ENCODE data around the gene ELMO2.

The ELMO2 gene

GRCh38 chr20:46434597-46434996 lies 28.2 kb upstream of the ELMO2 start:
- no peak overlapping the region for H3K4me3 ChIP-seq (ENCODE audit: low read length)
- H3K27me3 ChIP-seq (replicated peaks; ENCODE audit: insufficient read depth, low read length), result no peaks in the 10 kb centered on the region
- H3K4me2 ChIP-seq (ENCODE audit: low read depth, low read length), result no peak overlapping the region
- H3K9me3 ChIP-seq (replicated peaks; ENCODE audit: insufficient read depth, low read length), result no peaks in the 10 kb centered on the region
- H2AFZ ChIP-seq (ENCODE audit: low read length), result no peak overlapping the region
- H3K79me2 ChIP-seq (ENCODE audit: low read length), result no peaks in the 10 kb centered on the region
- H3K36me3 ChIP-seq (replicated peaks; ENCODE audit: insufficient read depth, low read length), result no peaks in the 10 kb centered on the region
- no peaks in the 10 kb centered on the region for H3K4me1 ChIP-seq (ENCODE audit: low read length)
- H4K20me1 ChIP-seq (ENCODE audit: insufficient read depth, low read length), result no peaks in the 10 kb centered on the region
- DNase-seq, result no peak
- no peak overlapping the region for H3K9ac ChIP-seq (ENCODE audit: low read length)
- H3F3A ChIP-seq (ENCODE audit: insufficient read depth, low read length), result no peaks in the 10 kb centered on the region
- H3K27ac ChIP-seq (ENCODE audit: low read length), result no peak overlapping the region
- TF ChIP-seq CTCF (IDR thresholded peaks at IDR 0.05; ENCODE audit: low read length) (no peak), EZH2 (optimal IDR thresholded peaks at IDR 0.05; ENCODE audit: low read depth, low read length) (no peak), EZH2phosphoT487 (IDR thresholded peaks at IDR 0.05; ENCODE audit: low read length) (no peak)
- no peaks in the 10 kb centered on the region for H3K9me2 ChIP-seq (replicated peaks; ENCODE audit: insufficient read depth, low read length)

GRCh38 chr20:46433051-46433450 lies 26.6 kb upstream of the ELMO2 start:
- Histone ChIP-seq H4K20me1 (ENCODE audit: insufficient read depth, low read length) (no peaks in the 10 kb centered on the region), H3K27ac (ENCODE audit: low read length) (no peak overlapping the region), H3K9ac (ENCODE audit: low read length) (no peak overlapping the region), H3K9me3 (replicated peaks; ENCODE audit: insufficient read depth, low read length) (no peaks in the 10 kb centered on the region), H3K4me3 (ENCODE audit: low read length) (no peak overlapping the region), H3K36me3 (replicated peaks; ENCODE audit: insufficient read depth, low read length) (no peaks in the 10 kb centered on the region), H2AFZ (ENCODE audit: low read length) (no peak overlapping the region), H3K9me2 (replicated peaks; ENCODE audit: insufficient read depth, low read length) (no peaks in the 10 kb centered on the region), H3K27me3 (replicated peaks; ENCODE audit: insufficient read depth, low read length) (no peaks in the 10 kb centered on the region), H3K4me2 (ENCODE audit: low read depth, low read length) (no peak overlapping the region), H3K79me2 (ENCODE audit: low read length) (no peaks in the 10 kb centered on the region), H3F3A (ENCODE audit: insufficient read depth, low read length) (no peaks in the 10 kb centered on the region), H3K4me1 (ENCODE audit: low read length) (no peaks in the 10 kb centered on the region)
- no peak for TF ChIP-seq CTCF (IDR thresholded peaks at IDR 0.05; ENCODE audit: low read length)
- no peak for TF ChIP-seq EZH2phosphoT487 (IDR thresholded peaks at IDR 0.05; ENCODE audit: low read length)
- no peak for TF ChIP-seq EZH2 (optimal IDR thresholded peaks at IDR 0.05; ENCODE audit: low read depth, low read length)
- DNase-seq, result no peak

GRCh38 chr20:46430921-46431712 lies 24.7 kb upstream of the ELMO2 start:
- Histone ChIP-seq H3K9me3 (replicated peaks; ENCODE audit: insufficient read depth, low read length) (no peaks in the 10 kb centered on the region), H3K36me3 (replicated peaks; ENCODE audit: insufficient read depth, low read length) (no peaks in the 10 kb centered on the region), H3K9ac (ENCODE audit: low read length) (no peak overlapping the region), H4K20me1 (ENCODE audit: insufficient read depth, low read length) (no peaks in the 10 kb centered on the region), H3K4me2 (ENCODE audit: low read depth, low read length) (no peak overlapping the region), H3K79me2 (ENCODE audit: low read length) (no peaks in the 10 kb centered on the region), H2AFZ (ENCODE audit: low read length) (no peak overlapping the region), H3K9me2 (replicated peaks; ENCODE audit: insufficient read depth, low read length) (no peaks in the 10 kb centered on the region), H3K27me3 (replicated peaks; ENCODE audit: insufficient read depth, low read length) (no peaks in the 10 kb centered on the region), H3K27ac (ENCODE audit: low read length) (no peak overlapping the region), H3F3A (ENCODE audit: insufficient read depth, low read length) (no peaks in the 10 kb centered on the region), H3K4me1 (ENCODE audit: low read length) (no peaks in the 10 kb centered on the region), H3K4me3 (ENCODE audit: low read length) (no peak overlapping the region)
- TF ChIP-seq EZH2phosphoT487 (IDR thresholded peaks at IDR 0.05; ENCODE audit: low read length), result no peak
- TF ChIP-seq EZH2 (optimal IDR thresholded peaks at IDR 0.05; ENCODE audit: low read depth, low read length), result no peak
- no peak for TF ChIP-seq CTCF (IDR thresholded peaks at IDR 0.05; ENCODE audit: low read length)
- DNase-seq, result no peak
